Amniotic epithelial cell (primary cell): ENCODE results near the gene AK2.
A peak's percentile ranks its signal among the peaks of the same experiment; 100 is the strongest.
"Not testable (repeated sequence)": the region's sequence is repeated elsewhere in the genome, so short reads cannot be mapped to it uniquely, and the experiment has no call there.

Experiments used
- DNase-seq: peaks from one replicate; pipeline ENCODE4 v3.0.0-alpha.2; 2010; ENCODE audit warnings: low read depth

Gene AK2

DNA sequence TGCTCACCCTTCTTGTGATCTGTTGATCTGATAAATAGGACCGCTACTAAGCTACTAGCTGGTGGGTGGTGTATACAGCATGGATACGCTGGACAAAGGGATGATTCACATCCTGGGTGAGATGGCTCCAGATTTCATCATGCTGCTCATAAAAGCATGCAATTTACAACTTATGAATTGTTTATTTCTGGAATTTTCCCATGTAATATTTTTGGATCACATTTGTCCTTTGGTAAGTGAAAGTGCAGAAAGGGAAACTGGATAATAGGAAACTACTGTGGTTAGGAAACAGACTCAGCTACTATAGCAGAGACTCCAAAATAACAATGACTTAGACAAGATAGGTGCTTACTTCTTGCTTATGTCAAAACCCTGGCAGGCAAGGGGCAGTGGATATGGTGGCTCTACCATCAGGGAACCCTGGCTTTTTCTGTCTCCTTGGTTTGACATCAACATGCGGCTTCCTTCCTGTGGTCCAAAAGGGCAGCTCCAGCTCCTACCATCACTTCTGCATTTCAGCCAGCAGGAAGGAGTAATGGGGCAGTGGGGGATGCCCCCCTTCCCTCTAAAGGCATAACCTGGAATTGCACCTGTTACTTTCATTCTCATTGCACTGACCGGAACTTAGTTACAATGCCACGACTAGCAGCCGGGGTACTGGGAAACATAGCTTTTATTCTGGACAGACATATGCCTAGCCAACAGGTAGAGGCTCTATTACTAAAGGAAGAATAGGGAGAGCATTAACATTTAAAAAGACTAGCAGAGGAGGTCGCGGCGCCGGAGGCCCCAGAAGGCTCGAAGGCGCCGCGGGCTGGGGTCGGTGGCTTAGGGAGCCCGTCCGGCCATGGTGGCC is 13.8 kb upstream of the AK2 start:
- DNase-seq, result peak; percentile 98

DNA sequence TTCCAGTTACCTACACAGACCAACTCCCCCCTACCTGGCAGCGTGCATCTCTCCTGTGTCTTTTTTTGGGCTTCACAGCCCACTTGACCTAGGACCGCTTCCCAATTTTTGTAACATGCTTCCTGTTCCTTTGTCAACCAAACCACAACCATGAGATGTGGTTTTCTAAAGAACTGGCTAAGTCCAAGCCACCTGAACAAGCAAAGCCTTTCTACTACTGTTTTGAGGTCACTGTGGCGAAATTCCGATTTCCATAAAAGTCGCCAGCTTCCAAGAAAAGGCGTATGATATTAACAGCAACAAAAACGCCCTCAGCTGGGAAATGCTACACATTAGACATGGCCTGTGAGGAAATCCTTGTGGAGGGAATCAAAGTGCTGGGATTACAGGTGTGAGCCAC is 12.7 kb upstream of the AK2 start:
- no peak for DNase-seq

DNA sequence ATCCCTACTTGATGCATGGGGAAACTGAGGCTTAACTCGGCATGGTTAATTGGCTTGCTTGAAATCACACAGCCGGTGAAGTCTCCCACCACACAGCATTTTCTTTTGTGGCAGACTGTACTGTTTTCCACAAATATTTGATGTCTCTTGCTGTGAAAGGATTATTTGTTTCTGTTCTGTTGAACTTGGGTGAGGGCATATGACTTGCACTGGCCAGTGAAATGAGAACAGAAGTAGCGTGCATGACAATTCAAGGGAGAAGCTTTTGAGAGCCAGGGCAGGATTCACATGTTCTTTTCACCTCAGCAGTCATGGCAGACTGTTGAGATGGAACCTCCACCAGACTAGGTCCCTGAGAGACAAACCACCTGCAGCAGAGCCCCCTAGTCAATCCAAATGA is 11.7 kb upstream of the AK2 start:
- no peak for DNase-seq

DNA sequence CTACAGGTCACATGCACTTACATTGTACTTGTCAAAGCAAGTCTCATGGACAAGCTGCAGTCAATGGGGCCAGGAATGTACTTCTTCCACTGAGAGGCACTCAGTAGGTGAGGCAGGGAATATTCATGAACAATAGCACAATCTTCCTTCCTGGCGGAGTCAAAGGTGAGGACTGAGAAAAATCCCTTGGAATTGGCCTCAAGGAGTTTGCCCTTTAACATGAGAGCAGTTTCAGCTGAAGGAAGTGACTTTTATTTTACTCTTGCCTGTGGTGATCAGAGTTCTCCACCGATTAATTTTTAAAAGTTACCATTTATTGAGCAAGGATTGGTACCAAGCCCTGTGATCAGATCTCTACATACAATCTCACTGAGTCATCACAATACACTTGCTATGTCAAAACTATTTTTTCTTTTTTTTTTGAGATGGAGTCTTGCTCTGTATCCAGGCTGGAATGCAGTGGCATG is 11.2 kb upstream of the AK2 start:
- DNase-seq, result peak; percentile 31

DNA sequence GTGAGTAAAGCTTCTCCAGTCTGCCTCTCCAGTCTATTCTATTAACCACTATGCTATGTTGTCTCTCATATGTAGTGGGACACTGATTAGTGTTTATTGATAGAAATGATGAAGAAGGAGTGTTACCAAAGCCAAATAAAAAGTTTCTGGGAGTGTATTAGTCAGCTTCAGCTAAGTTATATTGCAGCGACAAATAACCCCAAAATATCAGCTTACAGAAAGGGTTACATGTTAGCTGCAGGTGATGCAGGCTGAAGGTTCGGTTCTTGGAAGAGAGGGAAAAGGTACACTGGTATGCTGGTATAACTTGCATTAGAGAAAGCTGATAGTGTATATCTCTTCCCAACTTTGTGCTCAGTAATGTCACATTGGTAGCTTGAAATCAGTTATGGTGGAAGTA is 10.6 kb upstream of the AK2 start:
- no peak for DNase-seq

DNA sequence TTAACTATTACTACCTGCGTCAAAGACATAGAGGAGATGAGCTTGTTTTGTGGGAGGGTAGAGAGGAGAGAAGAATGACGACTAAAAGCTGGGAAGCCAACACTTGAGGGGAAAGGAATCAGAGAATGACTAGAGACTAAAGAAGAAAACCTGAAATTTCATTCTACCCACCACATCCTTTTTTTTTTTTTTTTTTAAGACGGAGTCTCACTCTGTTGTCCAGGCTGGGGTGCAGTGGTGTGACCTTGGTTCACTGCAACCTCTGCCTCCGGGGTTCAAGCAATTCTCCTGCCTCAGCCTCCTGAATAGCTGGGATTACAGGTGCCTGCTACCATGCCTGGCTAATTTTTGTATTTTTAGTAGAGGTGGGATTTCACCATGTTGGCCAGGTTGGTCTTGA is 9.6 kb upstream of the AK2 start:
- DNase-seq, result not testable (repeated sequence)

DNA sequence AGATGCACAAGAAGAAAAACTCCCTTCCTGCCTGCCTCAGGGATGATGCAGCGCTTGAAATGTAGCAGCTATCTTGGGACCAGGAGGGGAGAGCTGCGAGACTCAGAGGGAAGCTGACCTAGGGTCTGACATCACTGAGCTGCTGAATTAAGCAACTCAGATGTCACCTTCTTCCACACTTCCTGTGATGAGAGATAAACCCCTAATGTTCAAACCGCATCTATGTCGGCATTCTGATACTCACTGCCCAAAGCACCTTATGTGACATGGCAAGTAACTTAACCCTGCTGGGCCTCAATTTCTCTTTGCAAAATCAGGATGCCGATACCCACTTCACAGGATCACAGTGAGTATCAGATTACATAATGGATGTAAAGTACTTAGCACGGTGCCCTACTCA is 9.1 kb upstream of the AK2 start:
- DNase-seq, result peak; percentile 50

DNA sequence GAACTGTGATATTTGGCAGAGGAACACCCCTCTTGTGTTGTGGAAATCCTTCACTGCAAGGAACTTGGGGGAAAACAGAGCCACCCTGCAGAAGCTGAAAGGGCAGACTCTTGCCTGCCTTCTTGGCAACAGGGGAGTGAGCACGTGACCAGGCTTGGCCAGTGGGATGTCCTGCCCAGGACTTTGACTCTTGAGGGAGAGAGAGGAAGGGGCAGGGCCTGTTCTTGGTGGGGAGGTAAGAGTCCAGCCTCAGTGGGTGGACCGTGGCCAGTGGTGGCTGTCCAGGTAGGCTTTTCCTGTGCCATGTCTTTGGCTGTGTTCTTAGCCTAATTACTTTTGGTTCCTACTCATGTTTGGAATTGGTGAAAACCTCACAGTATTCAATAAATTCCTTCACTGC is 8.6 kb upstream of the AK2 start:
- no peak for DNase-seq

DNA sequence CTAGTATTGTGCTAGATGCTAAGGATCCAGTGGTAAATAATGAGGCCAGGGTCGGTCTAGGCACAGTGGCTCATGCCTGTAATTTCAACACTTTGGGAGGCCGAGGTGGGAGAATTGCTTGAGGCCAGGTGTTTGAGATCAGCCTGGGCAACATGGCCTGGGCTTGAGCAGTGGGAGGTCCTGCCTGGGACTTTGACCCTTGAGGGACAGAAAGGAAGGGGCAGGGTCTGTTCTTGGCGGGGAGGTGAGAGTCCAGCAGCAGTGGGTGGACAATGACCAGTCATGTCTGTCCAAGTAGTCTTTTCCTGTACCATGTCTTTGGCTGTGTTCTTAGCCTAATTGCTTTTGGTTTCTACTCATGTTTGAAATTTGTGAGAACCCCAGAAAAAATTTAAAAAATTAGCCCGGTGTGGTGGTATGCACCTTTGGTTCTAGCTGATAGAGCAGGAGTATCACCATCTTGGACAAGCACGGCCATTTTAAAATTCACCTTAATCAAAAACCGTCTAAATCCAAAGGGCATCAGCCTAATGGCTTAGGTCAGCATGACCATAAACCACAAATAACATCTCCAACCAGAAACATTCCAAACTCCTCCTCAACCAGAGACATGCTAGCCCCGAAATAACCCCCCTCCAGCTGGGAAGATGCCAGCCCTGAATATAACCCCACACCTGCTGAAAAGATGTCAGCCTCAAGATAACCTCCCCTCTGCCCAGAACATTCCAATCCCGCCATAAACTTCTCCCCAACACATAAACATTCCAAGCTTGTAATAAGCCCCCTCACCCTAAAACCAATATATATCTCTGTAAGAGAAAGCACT is 6.8 kb upstream of the AK2 start:
- peak; percentile 55 for DNase-seq

DNA sequence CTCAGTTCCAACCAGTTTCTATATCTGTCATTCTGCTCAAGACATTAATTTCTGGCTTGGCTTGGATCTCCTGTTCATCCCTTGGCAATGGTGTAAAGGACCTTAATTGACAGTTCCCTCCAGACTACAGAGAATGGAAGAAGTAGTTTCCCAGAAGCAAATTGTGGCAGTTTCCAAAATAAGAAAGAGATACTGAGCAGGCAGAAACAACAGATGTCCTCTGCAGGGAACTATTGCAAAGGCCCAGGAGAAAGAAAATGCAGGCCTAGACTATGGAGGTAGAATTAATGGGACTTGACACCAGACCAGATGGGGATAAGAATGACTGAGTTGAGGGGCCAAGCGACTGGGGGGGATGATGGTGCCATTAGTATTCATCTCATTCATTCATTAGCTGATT is 6.1 kb upstream of the AK2 start:
- DNase-seq, result no peak

DNA sequence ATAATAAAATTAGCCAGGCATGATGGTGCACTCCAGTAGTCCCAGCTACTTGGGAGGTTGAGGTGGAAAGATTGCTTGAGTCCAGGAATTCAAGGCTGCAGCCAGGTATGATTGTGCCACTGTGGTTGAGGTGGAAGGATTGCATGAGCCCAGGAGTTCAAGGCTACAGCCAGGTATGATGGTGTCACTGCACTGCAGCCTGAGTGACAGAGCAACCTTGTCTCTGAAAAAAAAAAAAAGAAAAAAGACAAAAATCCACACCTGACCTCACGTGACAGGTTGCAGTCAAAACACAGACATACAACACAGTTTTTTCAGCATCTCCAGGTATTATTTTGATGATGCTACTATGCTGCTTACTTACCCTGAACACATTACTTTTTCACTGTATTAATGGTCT is 4.3 kb upstream of the AK2 start:
- DNase-seq, result no peak

DNA sequence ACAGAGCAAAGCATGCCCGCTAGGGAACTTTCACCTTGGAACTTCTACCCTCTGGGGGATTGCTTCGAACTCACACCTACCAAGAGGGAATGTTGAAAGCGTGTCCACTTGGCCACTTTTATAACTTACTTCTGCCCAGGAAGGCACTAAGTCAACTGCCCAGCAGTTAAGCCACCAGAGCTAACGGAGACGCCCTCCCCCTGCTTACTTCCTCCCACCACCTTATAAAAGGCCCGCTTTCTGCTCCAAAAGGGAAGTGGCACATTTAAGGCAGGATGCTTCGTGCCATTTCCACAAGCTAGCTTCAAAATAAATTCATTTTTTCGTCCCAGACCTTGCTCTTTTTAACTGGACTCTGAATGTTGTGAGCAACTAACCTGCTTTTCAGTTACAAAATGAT is 3.2 kb upstream of the AK2 start:
- DNase-seq, result no peak

DNA sequence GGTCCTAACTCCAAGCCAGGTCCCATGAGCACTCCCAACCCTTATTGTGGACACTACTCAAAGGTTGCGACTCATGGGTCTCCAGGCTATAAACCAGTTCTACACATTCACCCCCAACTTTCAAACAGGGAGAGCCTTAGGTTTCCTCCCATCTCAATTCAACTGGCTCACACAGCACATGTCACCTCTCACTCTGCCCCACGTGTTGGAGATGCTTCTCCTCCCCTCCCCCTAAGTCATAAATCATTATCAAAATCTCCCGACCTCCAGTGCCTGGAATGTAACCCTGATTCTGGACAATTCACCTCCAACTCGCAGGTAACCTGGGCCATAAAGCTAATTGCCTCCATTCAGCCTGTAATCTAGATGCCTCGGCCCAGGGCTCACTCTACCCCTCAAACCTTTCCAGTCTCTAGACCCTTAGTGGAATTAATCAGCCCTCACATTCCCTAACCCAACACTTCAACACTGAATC is 595 bp downstream of the AK2 start:
- DNase-seq, result peak; percentile 20

DNA sequence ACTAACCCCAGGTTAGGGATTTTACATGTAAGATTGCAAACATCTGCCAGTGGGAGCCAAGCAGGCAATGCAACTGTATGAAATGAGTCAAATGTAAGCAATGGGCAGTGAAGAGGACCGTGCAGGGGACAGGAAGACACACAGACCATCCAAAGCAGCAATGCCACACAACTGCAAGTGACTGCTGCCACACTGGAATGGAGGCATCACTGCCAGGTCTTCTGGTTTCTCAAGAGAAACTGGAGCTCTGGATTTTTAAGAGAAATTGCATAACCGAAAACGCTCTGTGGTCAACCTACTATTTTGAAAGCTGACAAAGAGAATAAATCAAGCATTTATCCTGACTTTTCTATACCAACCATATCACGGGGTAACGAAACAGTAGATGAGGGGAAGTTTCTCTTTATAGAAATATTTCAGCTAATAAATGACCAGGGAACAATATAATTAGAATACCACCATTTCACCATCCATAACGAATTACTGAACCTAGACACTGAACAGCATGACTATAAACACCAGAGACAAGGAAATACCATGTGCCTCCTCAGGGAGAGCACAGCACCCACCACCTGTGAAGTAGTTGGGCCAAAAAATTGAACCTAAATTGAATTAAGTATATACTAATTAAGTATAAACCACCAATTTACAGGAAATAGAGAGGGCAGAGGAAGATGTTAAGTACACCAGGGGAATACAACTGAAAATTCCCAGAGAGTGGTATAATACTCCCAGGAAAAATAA is 4.4 kb downstream of the AK2 start:
- DNase-seq, result peak; percentile 81

DNA sequence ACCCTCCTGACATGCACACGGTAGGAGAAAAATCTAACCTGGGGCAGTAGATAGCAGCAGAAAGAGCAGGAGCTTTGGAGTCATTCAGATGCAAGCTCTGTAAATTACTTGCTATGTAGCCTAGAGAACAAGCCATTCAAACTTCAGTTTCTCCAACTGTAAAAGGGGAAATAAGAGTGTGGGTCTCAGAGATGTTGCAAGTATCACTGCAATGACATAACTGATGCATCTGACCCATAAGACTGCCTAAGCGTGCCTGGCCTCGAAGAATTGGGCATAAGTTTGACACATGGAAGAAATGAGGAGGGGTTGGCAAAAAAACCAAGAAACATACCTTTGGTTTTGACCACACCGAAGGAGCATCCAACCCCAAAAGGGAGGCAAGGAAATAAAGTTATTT is 5.2 kb downstream of the AK2 start:
- DNase-seq, result no peak

DNA sequence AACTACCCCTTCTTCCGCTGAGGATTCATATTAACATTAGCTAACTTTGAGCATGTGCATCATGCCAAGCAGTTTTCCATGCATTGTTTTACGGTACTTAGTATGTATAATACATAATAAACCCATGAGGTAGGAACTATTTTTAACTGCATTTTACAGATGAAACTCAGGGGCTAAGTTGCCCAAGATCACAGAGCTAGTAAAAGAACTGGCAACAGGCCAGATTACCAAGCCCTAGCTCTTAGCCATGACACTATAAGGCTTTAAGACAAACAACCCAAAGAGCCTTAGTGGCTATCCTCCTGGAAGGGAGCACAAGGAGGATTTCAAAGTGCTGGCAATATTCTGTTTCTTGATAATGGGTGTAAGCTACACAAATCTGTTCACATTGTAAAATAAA is 6.1 kb downstream of the AK2 start:
- peak; percentile 92 for DNase-seq

DNA sequence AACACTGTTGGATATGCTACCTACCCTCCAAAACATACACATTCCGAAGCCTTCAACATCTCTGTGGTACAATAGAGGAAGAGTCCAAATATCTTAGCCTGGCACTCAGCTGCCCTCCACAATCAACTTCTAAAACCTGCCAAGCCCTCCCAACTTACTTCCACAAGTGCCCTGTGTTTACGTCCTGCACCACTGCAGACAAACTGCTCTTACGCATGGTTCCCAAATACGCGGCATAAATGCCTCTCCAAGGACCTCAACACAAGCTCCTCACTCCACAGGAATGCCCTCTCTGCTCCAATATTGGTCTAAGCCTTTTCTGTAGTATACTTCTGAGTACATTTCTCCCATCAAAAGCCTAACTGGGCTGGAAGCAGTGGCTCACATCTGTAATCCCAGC is 6.8 kb downstream of the AK2 start:
- no peak for DNase-seq

DNA sequence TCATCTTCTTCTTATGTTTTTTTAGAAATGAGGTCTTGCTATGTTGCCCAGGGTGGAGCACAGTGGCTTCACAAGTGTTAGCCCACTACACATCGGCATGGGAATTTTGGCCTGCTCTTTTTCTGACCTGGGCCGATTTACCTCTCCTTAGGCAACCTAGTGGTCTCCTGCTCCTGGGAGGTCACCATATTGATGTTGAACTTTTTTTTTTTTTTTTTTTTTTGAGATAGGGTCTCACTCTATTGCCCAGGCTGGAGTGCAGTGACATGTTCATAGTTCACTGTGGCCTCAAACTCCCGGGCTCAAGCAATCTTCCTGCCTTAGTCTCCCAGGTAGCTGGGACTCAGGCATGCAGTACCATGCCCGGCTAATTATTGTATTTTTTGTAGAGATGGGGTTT is 7.5 kb downstream of the AK2 start:
- DNase-seq, result no peak

DNA sequence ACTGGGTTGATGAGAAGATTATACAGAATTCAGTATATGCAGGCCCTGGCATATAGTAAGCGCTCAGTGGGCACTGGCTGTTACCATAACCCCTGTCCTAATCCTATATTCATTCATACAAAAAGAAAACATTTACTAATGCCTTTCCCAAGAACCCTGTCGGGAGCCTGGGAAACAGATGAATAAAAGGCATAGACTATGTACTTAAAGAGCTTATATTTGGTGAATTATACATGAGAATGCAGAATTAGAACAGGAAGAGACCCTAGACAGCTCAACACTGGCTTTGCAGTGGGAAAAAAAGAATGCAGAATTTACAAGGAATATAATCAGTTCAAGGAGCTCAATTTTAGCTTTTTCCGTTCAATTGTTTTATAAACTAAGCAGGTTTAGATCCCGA is 10.9 kb downstream of the AK2 start:
- no peak for DNase-seq

DNA sequence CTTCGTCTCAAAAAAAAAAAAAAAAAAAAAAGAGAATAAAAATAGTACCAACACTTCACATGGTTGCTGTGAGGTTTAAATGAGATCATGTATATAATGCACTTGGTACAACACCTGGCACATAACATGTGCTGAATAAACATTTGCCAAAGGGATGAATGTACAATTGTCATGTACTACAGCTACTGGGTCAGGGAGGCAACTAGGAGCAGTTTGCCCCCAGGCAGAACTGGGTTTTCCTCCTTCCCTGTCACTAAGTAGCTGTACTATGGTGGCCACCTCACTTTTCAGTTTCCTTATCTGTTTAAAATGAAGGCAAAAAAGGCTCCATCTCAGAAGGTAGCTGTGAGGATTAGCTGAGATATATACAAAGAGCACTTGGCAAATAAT is 11.5 kb downstream of the AK2 start:
- no peak for DNase-seq

DNA sequence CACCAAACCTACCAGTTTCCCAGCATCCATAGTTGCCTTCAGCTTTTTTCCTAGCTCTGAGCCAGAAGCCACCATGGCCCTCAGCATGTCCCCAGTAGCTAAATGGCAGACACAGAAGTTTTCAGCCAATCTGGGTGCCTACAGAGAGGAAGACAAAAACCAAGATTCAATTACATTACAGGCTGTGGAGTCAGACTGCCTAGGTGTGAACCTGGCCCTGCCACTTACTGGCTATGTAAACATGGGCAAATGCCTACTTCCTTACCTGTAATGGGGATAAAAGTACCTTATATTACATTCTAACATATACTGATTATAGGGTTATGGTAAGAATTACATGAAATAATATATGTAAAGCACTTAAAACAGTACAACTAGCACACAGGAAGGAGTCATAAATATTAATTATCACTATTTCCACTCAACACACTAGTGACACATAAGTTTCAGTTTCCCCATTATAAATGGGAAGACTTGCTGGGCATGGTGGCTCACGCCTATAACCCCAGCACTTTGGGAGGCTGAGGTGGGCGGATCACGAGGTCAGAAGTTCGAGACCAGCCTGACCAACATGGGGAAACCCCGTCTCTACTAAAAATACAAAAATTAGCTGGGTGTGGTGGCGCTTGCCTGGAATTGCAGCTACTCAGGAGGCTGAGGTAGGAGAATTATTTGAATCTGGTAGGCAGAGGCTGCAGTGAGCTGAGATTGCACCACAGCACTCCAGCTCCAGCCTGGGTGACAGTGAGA is 12.1 kb downstream of the AK2 start:
- not testable (repeated sequence) for DNase-seq
